ENCODE results near the gene CD68.

DNA sequence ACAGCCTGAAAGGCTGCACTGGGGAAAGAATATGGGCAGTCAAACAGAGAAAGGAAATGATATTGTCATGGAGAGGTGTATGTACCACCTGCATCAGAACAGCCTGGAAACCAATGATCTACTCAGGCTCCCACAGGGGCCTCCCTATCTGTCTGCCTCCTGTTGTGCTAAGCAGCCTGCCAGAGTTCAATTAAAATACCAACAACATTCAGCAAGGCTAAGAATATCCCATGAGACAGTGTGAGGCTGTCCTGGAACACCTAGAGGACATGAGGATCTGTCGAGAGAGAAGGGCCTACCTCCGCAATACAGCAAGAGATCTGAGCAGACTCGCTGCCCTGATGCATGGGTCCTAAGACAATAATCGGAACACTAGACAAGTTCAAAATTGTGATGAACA, 26.8 kb downstream of the CD68 start:
- TF ChIP-seq, protein P1, sequence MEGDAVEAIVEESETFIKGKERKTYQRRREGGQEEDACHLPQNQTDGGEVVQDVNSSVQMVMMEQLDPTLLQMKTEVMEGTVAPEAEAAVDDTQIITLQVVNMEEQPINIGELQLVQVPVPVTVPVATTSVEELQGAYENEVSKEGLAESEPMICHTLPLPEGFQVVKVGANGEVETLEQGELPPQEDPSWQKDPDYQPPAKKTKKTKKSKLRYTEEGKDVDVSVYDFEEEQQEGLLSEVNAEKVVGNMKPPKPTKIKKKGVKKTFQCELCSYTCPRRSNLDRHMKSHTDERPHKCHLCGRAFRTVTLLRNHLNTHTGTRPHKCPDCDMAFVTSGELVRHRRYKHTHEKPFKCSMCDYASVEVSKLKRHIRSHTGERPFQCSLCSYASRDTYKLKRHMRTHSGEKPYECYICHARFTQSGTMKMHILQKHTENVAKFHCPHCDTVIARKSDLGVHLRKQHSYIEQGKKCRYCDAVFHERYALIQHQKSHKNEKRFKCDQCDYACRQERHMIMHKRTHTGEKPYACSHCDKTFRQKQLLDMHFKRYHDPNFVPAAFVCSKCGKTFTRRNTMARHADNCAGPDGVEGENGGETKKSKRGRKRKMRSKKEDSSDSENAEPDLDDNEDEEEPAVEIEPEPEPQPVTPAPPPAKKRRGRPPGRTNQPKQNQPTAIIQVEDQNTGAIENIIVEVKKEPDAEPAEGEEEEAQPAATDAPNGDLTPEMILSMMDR (IDR thresholded peaks at IDR 0.05; ENCODE audit: low read length) = no peak
- TF ChIP-seq EZH2 (optimal IDR thresholded peaks at IDR 0.05; ENCODE audit: low read depth, low read length) = no peak
- no peak for TF ChIP-seq EZH2phosphoT487 (IDR thresholded peaks at IDR 0.05; ENCODE audit: low read length)
